Measurements from ENCODE around the gene HEMGN.

Gene HEMGN

GRCh38 chr9:97933297-97933998, 4.5 kb downstream of the HEMGN start:
- DNase-seq (ENCODE audit: low read depth): no peak
- H3K4me3 ChIP-seq (ENCODE audit: control insufficient read depth, low read depth, low read length): no peak overlapping the region
- no peak for TF ChIP-seq CTCF (conservative IDR thresholded peaks at IDR 0.05; ENCODE audit: control insufficient read depth, insufficient read depth, low read depth, low read length)

- no peak for DNase-seq (ENCODE audit: low read depth)
Measured at GRCh38 chr9:97930972-97931371, 7.0 kb downstream of the HEMGN start.

GRCh38 chr9:97928986-97929604, 8.9 kb downstream of the HEMGN start:
- H3K4me3 ChIP-seq (ENCODE audit: control insufficient read depth, low read depth, low read length): no peak overlapping the region
- no peak for DNase-seq (ENCODE audit: low read depth)
- no peak for TF ChIP-seq CTCF (conservative IDR thresholded peaks at IDR 0.05; ENCODE audit: control insufficient read depth, insufficient read depth, low read depth, low read length)

More at GRCh38 chr9:97930972-97931371, 7.0 kb downstream of the HEMGN start:
- TF ChIP-seq CTCF (conservative IDR thresholded peaks at IDR 0.05; ENCODE audit: control insufficient read depth, insufficient read depth, low read depth, low read length): no peak
- no peak overlapping the region for H3K4me3 ChIP-seq (ENCODE audit: control insufficient read depth, low read depth, low read length)

- DNase-seq (ENCODE audit: low read depth): no peak
- no peak overlapping the region for H3K4me3 ChIP-seq (ENCODE audit: control insufficient read depth, low read depth, low read length)
- no peak for TF ChIP-seq CTCF (conservative IDR thresholded peaks at IDR 0.05; ENCODE audit: control insufficient read depth, insufficient read depth, low read depth, low read length)
Measured at GRCh38 chr9:97925497-97926334, 12.3 kb downstream of the HEMGN start.

- no peak for TF ChIP-seq CTCF (conservative IDR thresholded peaks at IDR 0.05; ENCODE audit: control insufficient read depth, insufficient read depth, low read depth, low read length)
- H3K4me3 ChIP-seq (ENCODE audit: control insufficient read depth, low read depth, low read length): no peak overlapping the region
- no peak for DNase-seq (ENCODE audit: low read depth)
Measured at GRCh38 chr9:97924386-97924785, 13.6 kb downstream of the HEMGN start.

GRCh38 chr9:97923529-97924108, 14.4 kb downstream of the HEMGN start:
- peak; percentile 64 for TF ChIP-seq CTCF (conservative IDR thresholded peaks at IDR 0.05; ENCODE audit: control insufficient read depth, insufficient read depth, low read depth, low read length)
- H3K4me3 ChIP-seq (ENCODE audit: control insufficient read depth, low read depth, low read length): peak overlapping the region; percentile 37
- peak; percentile 79 for DNase-seq (ENCODE audit: low read depth)
